ENCODE data around the gene RPS18. TPM values are rescaled to one million over a fixed set of nuclear protein-coding genes. Genes with fewer than 3 reads are reported as not detected.

Gene RPS18
- total and polyA plus RNA-seq, 12 donors = 1,323 to 8,448 (median 2,110) TPM

- H3K9me3 ChIP-seq (replicated peaks in 1 of 3) = no peaks in the 10 kb centered on the region
- peaks cover 0 to 32% of the 10 kb centered on the region in 2 donors for H3K36me3 ChIP-seq (replicated peaks in 1 of 2)
- peak overlapping the region; percentile 62 to 96 (median 90) for H3K27ac ChIP-seq
- no peaks in the 10 kb centered on the region for H3K27me3 ChIP-seq
- intact Hi-C loops (cut with DNase I) = no loop called here
- peaks cover 43 to 62% of the 10 kb centered on the region in 2 donors for H3K4me1 ChIP-seq (replicated peaks in 1 of 2)
- peak in 1 of 2 donors; percentile 82 for TF ChIP-seq POLR2A (IDR thresholded peaks at IDR 0.05)
- TF ChIP-seq CTCF (IDR thresholded peaks at IDR 0.05) = no peak
- 54 to 69% (median 62%) methylated on average over 23 to 32 of the region's 32 CpGs for WGBS, 4 donors
- peak; percentile 87 to 97 (median 94) for DNase-seq
- H3K4me3 ChIP-seq = no peak overlapping the region
Observed at GRCh38 chr6:33320315-33321181, 48.7 kb downstream of the RPS18 start.

- intact Hi-C loops (cut with DNase I) = no loop called here
- H3K4me3 ChIP-seq = no peak overlapping the region
- H3K27me3 ChIP-seq = no peaks in the 10 kb centered on the region
- H3K36me3 ChIP-seq (replicated peaks in 1 of 2) = peaks cover 0 to 28% of the 10 kb centered on the region in 2 donors
- DNase-seq = no peak
- TF ChIP-seq CTCF (IDR thresholded peaks at IDR 0.05) (no peak), POLR2A (IDR thresholded peaks at IDR 0.05) (no peak)
- peaks cover 43 to 61% of the 10 kb centered on the region in 2 donors for H3K4me1 ChIP-seq (replicated peaks in 1 of 2)
- peak overlapping the region; percentile 62 to 96 (median 90) for H3K27ac ChIP-seq
- 73 to 86% (median 78%) methylated on average over 9 of the region's 9 CpGs for WGBS, 4 donors
- no peaks in the 10 kb centered on the region for H3K9me3 ChIP-seq (replicated peaks in 1 of 3)
Observed at GRCh38 chr6:33321227-33321626, 49.4 kb downstream of the RPS18 start.

GRCh38 chr6:33323623-33323948 is 51.7 kb downstream of the RPS18 start:
- DNase-seq = no peak
- no peaks in the 10 kb centered on the region for H3K9me3 ChIP-seq (replicated peaks in 1 of 3)
- H3K27ac ChIP-seq = peak overlapping the region in 4 of 5 donors; percentile 72 to 94 (median 84)
- WGBS, 4 donors = 0 to 2% (median 1%) methylated on average over 12 of the region's 12 CpGs
- peaks cover 0 to 24% of the 10 kb centered on the region in 2 donors for H3K36me3 ChIP-seq (replicated peaks in 1 of 2)
- peaks cover 31 to 45% of the 10 kb centered on the region in 2 donors for H3K4me1 ChIP-seq (replicated peaks in 1 of 2)
- H3K27me3 ChIP-seq = no peaks in the 10 kb centered on the region
- H3K4me3 ChIP-seq = peak overlapping the region in 2 of 4 donors; percentile 74 to 78
- intact Hi-C loops (cut with DNase I) = no loop called here
- TF ChIP-seq CTCF (IDR thresholded peaks at IDR 0.05) (no peak), POLR2A (IDR thresholded peaks at IDR 0.05) (no peak)

- Histone ChIP-seq H3K27ac (no peak overlapping the region), H3K4me1 (replicated peaks in 1 of 2) (peaks cover 27 to 39% of the 10 kb centered on the region in 2 donors), H3K4me3 (peak overlapping the region in 1 of 4 donors; percentile 74), H3K36me3 (replicated peaks in 1 of 2) (peaks cover 0 to 18% of the 10 kb centered on the region in 2 donors), H3K9me3 (replicated peaks in 1 of 3) (no peaks in the 10 kb centered on the region), H3K27me3 (no peaks in the 10 kb centered on the region)
- WGBS, 4 donors = 13 to 26% (median 20%) methylated on average over 7 of the region's 7 CpGs
- TF ChIP-seq POLR2A (IDR thresholded peaks at IDR 0.05) (no peak), CTCF (IDR thresholded peaks at IDR 0.05) (no peak)
- intact Hi-C loops (cut with DNase I) = no loop called here
- no peak for DNase-seq
Observed at GRCh38 chr6:33324125-33324524, 52.2 kb downstream of the RPS18 start.

Small RNAs within 50 kb of the gene (microRNA-seq; reads per million reads assigned to microRNA genes)
- gene MIR6834 = 0 to 0.89 (median 0.28) reads per million in 3 donors
- 0 reads per million in 3 donors for gene MIR6873

Other genes starting within 250 kb of the RPS18 start
- 100 to 1,000 TPM in 6 of 9 donors, 10 to 100 TPM in 3; 19.4 to 625 (median 154) TPM for gene HLA-DPA1, start 198.4 kb upstream of the RPS18 start, total RNA-seq
- 100 to 1,000 TPM in 1 of 3 donors, 10 to 100 TPM in 2; 29.2 to 219 (median 31.0) TPM for gene HLA-DPA1, start 198.4 kb upstream of the RPS18 start, polyA plus RNA-seq
- 100 to 1,000 TPM in 6 of 9 donors, 10 to 100 TPM in 3; 10.8 to 521 (median 249) TPM for gene HLA-DPB1, start 196.1 kb upstream of the RPS18 start, total RNA-seq
- 10 to 100 TPM; 39.9 to 56.4 (median 50.8) TPM for gene HLA-DPB1, start 196.1 kb upstream of the RPS18 start, polyA plus RNA-seq
- gene COL11A2, start 79.6 kb upstream of the RPS18 start, total RNA-seq = 1 to 10 TPM in 1 of 9 donors, under 1 TPM in 8; 0.11 to 1.9 (median 0.43) TPM
- gene COL11A2, start 79.6 kb upstream of the RPS18 start, polyA plus RNA-seq = 1 to 10 TPM in 2 of 3 donors, under 1 TPM in 1; 0.05 to 7.2 (median 1.7) TPM
- 10 to 100 TPM; 15.8 to 63.8 (median 28.1) TPM for gene RXRB, start 71.4 kb upstream of the RPS18 start, total RNA-seq
- gene RXRB, start 71.4 kb upstream of the RPS18 start, polyA plus RNA-seq = 10 to 100 TPM; 24.0 to 75.9 (median 64.2) TPM
- gene SLC39A7, start 71.2 kb upstream of the RPS18 start, total RNA-seq = 100 to 1,000 TPM in 7 of 9 donors, 10 to 100 TPM in 2; 91.6 to 239 (median 112) TPM
- gene SLC39A7, start 71.2 kb upstream of the RPS18 start, polyA plus RNA-seq = 100 to 1,000 TPM in 1 of 3 donors, 10 to 100 TPM in 2; 44.4 to 200 (median 53.3) TPM
- 10 to 100 TPM; 13.4 to 96.3 (median 42.8) TPM for gene HSD17B8, start 67.4 kb upstream of the RPS18 start, total RNA-seq
- 10 to 100 TPM; 18.9 to 24.7 (median 22.8) TPM for gene HSD17B8, start 67.4 kb upstream of the RPS18 start, polyA plus RNA-seq
- 10 to 100 TPM in 8 of 9 donors, 1 to 10 TPM in 1; 8.5 to 52.2 (median 27.8) TPM for gene RING1, start 63.6 kb upstream of the RPS18 start, total RNA-seq
- 100 to 1,000 TPM in 1 of 3 donors, 10 to 100 TPM in 2; 29.9 to 107 (median 84.5) TPM for gene RING1, start 63.6 kb upstream of the RPS18 start, polyA plus RNA-seq
- 10 to 100 TPM; 21.9 to 87.0 (median 61.9) TPM for gene VPS52, start 199 bp upstream of the RPS18 start, total RNA-seq
- gene VPS52, start 199 bp upstream of the RPS18 start, polyA plus RNA-seq = 100 to 1,000 TPM in 2 of 3 donors, 10 to 100 TPM in 1; 59.9 to 115 (median 106) TPM
- 10 to 100 TPM in 8 of 9 donors, 1 to 10 TPM in 1; 8.5 to 23.7 (median 16.2) TPM for gene B3GALT4, start 5.0 kb downstream of the RPS18 start, total RNA-seq
- gene B3GALT4, start 5.0 kb downstream of the RPS18 start, polyA plus RNA-seq = 10 to 100 TPM in 2 of 3 donors, 1 to 10 TPM in 1; 2.6 to 11.4 (median 11.0) TPM
- 100 to 1,000 TPM in 1 of 9 donors, 10 to 100 TPM in 8; 44.0 to 117 (median 53.7) TPM for gene WDR46, start 17.2 kb downstream of the RPS18 start, total RNA-seq
- gene WDR46, start 17.2 kb downstream of the RPS18 start, polyA plus RNA-seq = 100 to 1,000 TPM in 2 of 3 donors, 10 to 100 TPM in 1; 48.7 to 139 (median 104) TPM
- gene PFDN6, start 17.5 kb downstream of the RPS18 start, total RNA-seq = 100 to 1,000 TPM in 2 of 9 donors, 10 to 100 TPM in 6, 1 to 10 TPM in 1; 6.8 to 137 (median 49.8) TPM
- gene PFDN6, start 17.5 kb downstream of the RPS18 start, polyA plus RNA-seq = 100 to 1,000 TPM; 180 to 830 (median 713) TPM
- gene RGL2, start 26.9 kb downstream of the RPS18 start, total RNA-seq = 100 to 1,000 TPM in 1 of 9 donors, 10 to 100 TPM in 8; 39.1 to 177 (median 84.5) TPM
- gene RGL2, start 26.9 kb downstream of the RPS18 start, polyA plus RNA-seq = 100 to 1,000 TPM in 2 of 3 donors, 10 to 100 TPM in 1; 36.4 to 224 (median 147) TPM
- 100 to 1,000 TPM in 8 of 9 donors, 10 to 100 TPM in 1; 25.1 to 322 (median 194) TPM for gene TAPBP, start 42.0 kb downstream of the RPS18 start, total RNA-seq
- 100 to 1,000 TPM in 2 of 3 donors, 10 to 100 TPM in 1; 38.7 to 163 (median 107) TPM for gene TAPBP, start 42.0 kb downstream of the RPS18 start, polyA plus RNA-seq
- 10 to 100 TPM; 16.2 to 40.3 (median 24.8) TPM for gene ZBTB22, start 45.7 kb downstream of the RPS18 start, total RNA-seq
- gene ZBTB22, start 45.7 kb downstream of the RPS18 start, polyA plus RNA-seq = 10 to 100 TPM; 13.0 to 17.9 (median 15.4) TPM
- gene DAXX, start 50.9 kb downstream of the RPS18 start, total RNA-seq = 100 to 1,000 TPM in 1 of 9 donors, 10 to 100 TPM in 8; 27.5 to 106 (median 44.4) TPM
- gene DAXX, start 50.9 kb downstream of the RPS18 start, polyA plus RNA-seq = 10 to 100 TPM; 45.8 to 81.8 (median 49.8) TPM
- gene KIFC1, start 119.7 kb downstream of the RPS18 start, total RNA-seq = 1 to 10 TPM in 7 of 9 donors, under 1 TPM in 1, not detected in 1; 0.60 to 9.5 (median 1.7) TPM
- gene KIFC1, start 119.7 kb downstream of the RPS18 start, polyA plus RNA-seq = 1 to 10 TPM in 1 of 3 donors, under 1 TPM in 2; 0.74 to 1.4 (median 0.88) TPM
- gene PHF1, start 138.9 kb downstream of the RPS18 start, total RNA-seq = 100 to 1,000 TPM in 1 of 9 donors, 10 to 100 TPM in 8; 40.1 to 102 (median 64.5) TPM
- 100 to 1,000 TPM in 2 of 3 donors, 10 to 100 TPM in 1; 36.6 to 410 (median 298) TPM for gene PHF1, start 138.9 kb downstream of the RPS18 start, polyA plus RNA-seq
- 100 to 1,000 TPM; 202 to 437 (median 301) TPM for gene CUTA, start 146.0 kb downstream of the RPS18 start, total RNA-seq
- 100 to 1,000 TPM; 212 to 370 (median 213) TPM for gene CUTA, start 146.0 kb downstream of the RPS18 start, polyA plus RNA-seq
- 10 to 100 TPM in 4 of 9 donors, 1 to 10 TPM in 5; 2.6 to 23.9 (median 9.2) TPM for gene SYNGAP1, start 148.0 kb downstream of the RPS18 start, total RNA-seq
- 10 to 100 TPM in 1 of 3 donors, 1 to 10 TPM in 2; 5.0 to 73.5 (median 8.3) TPM for gene SYNGAP1, start 148.0 kb downstream of the RPS18 start, polyA plus RNA-seq
- gene ZBTB9, start 182.5 kb downstream of the RPS18 start, total RNA-seq = 10 to 100 TPM in 1 of 9 donors, 1 to 10 TPM in 8; 2.3 to 10.3 (median 7.3) TPM
- 10 to 100 TPM in 1 of 3 donors, 1 to 10 TPM in 2; 3.8 to 11.2 (median 4.2) TPM for gene ZBTB9, start 182.5 kb downstream of the RPS18 start, polyA plus RNA-seq

Data from adrenal gland (tissue), 12 donors.